NCI-H748 (cell line): Measurements from ENCODE around the gene PUSL1.

ENCODE experiments used
- DNase-seq: peaks from one replicate; lab custom pipeline; 2025; ENCODE audit not compliant: unreplicated experiment; lab: John Stamatoyannopoulos, UW

PUSL1 gene

GRCh38 chr1:1351511-1352427 lies 43.4 kb downstream of the PUSL1 start:
- DNase-seq: peak; percentile 20

DNA sequence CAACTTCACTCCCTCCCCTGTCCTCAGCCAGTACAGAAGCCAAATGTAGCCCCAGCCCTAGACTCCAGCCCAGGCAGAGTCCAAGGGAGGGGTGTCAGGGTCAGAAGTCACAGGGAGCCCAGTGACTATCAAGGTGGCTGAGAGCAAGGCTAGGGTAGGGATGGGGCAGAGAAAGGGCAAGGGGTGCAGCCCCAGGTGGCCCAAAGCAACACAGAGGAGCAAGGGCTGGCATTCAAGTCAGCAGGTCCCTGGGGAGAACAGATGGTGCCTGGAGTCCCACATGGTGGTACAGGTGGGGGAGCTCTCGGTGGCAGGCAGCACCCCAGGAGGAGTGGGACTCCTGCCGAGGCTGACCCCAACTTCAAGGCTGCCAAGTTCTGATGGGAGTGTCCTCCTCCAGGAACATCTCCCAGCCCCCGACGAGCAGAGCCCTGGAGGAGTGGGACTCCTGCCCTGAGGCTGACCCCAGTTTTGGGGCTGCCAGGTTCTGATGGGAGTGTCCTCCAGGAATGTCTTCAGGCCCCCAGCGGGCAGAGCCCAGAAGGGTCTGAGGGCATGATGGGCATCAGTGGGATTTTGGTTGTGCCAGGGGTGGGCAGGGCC lies 44.5 kb downstream of the PUSL1 start:
- DNase-seq: no peak

DNA sequence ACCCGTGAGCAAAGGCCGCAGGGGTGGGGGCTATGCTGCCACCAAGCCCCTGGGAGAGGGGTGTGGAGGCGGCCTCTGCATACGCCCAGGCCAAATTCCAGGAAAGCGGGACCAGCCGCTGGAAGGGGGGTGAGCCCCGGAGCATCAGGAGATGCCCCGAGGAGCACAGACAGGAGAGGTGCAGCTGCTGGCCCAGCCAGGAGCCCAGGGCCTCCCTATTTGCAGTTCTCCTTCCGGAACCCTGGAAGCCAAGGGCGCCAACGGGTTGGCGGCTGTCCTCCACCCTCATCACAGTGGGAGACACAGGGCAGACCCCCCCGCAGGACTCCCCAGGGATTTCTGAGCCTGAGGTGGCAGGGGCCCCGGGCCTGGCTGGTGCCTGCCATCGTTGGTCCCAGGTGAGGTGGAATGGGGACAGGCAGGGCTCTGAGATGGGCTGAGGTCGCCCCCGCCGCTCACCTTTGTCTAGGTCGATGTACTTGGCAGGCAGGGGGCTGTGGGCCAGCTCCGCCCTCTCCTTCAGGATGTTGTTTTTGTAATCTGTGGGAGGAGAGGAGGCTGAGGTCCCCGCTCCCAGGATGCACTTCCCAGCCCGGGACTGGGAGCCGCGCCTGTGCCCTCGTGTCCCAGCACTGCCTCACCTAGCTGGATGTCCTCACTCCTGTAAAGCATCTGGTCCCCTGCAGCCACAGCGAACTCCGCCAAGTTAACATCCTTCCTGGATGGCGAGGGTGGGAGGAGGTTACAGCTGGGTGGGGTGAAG lies 45.2 kb downstream of the PUSL1 start:
- DNase-seq: no peak

- peak; percentile 12 for DNase-seq
Measured at GRCh38 chr1:1354271-1355247, 46.2 kb downstream of the PUSL1 start.

DNA sequence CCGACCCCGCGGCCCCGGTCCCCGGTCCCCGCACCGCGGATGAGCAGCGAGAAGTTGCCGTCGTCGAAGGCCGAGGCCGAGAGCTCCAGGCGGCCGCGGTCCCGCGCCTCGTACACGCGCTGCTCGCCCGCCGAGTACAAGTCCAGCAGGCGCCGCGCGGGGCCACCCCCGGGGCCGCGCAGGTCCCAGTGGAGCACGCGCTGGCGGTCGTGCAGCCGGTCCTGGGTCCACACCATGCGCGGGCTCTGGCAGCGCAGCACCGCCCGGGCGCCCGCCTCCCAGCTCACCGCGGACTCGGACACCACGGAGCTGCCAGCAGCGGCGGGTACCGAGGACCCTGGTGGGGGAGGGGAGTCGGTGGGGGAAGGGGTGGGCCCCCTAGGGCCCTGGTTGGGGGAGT lies 47.0 kb downstream of the PUSL1 start:
- DNase-seq: peak; percentile 56

- no peak for DNase-seq
Measured at GRCh38 chr1:1356166-1356795, 47.9 kb downstream of the PUSL1 start.

- no peak for DNase-seq
Measured at GRCh38 chr1:1356796-1357401, 48.5 kb downstream of the PUSL1 start.

DNA sequence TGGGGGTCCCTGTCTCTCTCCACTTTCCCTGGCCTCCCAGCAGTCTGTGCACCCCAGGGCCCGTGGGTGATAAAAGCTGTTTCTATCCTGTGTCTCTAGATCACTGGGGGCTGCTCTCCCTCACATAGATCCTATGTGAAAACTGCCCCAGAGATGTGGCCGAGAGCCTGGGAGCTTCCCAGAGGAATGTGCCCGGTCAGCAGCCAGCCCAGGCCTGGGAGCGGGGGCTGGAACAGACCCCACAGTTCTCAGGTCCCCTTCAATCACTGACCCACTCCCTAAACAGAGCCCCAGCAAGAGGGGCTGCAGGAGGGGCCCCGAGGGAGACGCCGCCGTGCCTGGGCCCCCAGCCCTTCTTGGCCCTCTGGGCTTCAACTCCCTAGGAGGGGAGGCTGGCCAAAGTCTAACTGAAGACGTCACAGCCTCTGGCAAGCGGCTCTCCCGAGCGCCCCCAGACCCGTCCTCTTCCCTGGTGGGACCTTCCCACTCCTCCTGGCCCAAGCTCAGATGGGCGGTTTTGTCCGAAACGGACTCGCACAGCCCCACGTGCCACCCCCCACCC lies 49.6 kb downstream of the PUSL1 start:
- no peak for DNase-seq

- no peak for DNase-seq
Measured at GRCh38 chr1:1358433-1359271, 50.3 kb downstream of the PUSL1 start, which contains the start of gene MXRA8. Gene MXRA8, minus strand, starts transcription at chr1:1358555. Its CDS starts 51 bp downstream, at chr1:1358504.

DNA sequence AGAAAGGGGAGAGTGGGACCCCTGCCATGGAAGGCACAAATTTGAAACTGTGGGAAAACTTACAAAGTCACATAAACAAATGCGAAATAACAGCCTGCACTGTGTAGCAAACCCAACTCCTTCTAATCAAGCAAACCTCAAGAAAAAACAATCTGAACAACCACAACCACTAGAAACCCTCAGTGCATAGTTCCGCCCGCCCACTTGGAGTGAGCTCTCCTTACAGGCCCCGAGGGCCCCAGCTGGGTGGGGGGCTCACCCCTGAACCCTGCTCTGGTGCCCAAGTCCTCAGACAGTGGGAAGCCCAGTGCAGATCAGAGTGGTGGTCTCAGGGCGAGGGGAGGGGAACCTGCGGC lies 50.9 kb downstream of the PUSL1 start:
- no peak for DNase-seq

DNA sequence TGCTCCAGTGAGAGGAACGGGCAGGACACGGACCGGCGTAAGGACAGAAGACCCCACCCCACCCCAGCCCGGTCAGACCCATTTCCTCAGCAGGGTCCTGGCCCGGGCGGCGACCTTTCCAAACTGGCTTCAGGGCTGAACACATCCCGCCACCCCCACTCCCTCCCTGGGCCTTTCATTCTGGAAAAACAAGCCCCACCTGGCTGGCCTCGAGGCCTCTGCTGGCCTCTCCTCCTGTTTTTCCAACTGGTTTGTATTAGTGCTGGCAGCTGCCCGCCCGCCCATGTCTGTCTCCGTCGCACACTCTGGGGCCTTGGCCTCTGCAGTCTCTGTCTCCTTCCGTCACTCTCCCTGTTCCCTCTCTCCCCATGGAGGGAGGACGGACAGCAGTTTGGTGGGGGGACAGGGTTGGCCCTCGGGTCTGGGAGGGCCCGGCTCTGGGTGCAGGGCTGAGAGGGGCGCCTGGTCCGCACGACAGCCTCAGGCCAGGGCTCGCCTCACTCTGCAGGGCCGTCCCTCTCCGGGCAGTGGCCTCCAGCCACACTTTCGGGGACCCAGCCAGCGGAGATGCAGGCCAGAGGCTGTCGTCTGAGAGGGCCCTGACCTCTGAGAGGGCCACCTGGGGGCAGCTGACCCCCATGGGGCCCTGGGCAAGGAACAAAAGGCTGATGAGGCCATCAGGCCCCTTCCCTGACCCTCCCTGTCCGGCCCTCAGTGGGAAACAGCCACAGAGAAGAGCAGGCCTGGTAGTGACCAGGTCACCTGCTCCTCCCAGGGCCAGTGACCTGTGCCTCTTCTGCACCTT lies 51.5 kb downstream of the PUSL1 start:
- no peak for DNase-seq

- no peak for DNase-seq
Measured at GRCh38 chr1:1360506-1361169, 52.2 kb downstream of the PUSL1 start.
